ENCODE measurements around the gene CD300LG.
A peak's percentile ranks its signal among the peaks of the same experiment; 100 is the strongest.
"Not testable (repeated sequence)": the region's sequence is repeated elsewhere in the genome, so short reads cannot be mapped to it uniquely, and the experiment has no call there.

CD300LG gene

DNA sequence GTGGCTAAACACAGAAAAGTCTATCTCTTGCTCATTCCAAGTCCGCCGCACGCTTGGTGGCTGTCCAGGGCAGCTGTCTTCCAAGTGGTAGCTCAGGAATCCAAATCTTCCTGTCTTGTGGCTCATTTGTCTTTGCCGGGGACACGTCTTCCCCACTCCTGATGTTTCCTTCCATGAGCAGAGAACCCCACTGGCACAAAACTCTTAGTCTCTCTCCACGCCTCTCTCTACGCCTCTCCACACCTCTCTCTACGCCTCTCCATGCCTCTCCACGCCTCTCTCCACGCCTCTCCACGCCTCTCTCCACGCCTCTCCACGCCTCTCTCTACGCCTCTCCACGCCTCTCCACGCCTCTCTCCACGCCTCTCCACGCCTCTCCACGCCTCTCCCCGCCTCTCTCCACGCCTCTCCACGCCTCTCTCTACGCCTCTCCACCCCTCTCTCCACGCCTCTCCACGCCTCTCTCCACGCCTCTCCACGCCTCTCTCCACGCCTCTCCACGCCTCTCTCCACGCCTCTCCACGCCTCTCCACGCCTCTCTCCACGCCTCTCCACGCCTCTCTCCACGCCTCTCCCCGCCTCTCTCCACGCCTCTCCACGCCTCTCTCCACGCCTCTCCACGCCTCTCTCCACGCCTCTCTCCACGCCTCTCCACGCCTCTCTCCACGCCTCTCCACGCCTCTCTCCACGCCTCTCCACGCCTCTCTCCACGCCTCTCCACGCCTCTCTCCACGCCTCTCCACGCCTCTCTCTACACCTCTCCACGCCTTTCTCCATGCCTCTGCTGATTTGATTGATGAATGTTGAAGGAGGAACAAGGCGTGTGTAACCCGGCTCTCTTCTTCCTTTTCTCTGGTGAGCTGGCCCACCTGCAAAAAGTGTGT, 4.6 kb upstream of the CD300LG start:
- H3K9me3 ChIP-seq (ENCODE audit: insufficient read depth, low read depth, low read length); H3K27ac ChIP-seq (ENCODE audit: low read length); H3K4me3 ChIP-seq (ENCODE audit: low read length); H3K4me1 ChIP-seq (ENCODE audit: insufficient read depth, low read length); H3K9ac ChIP-seq (ENCODE audit: low read depth, low read length); H3K27me3 ChIP-seq (ENCODE audit: insufficient read depth, low read length); H3K36me3 ChIP-seq (ENCODE audit: insufficient read depth, low read depth, low read length): not testable (repeated sequence)

DNA sequence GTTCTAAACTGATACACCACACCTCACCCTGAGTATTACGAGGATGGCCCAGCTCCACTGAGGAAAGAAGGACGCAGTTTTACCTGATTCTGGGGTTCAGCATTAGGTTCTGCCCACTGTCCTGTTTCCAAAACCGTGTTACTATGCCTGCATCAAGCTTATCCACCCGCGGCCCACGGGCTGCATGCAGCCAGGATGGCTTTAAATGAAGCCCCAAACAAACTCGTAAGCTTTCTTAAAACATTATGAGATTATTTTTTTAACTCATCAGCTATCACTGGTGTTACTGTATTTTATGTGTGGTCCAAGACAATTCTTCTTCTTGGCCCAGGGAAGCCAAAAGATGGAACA, 4.0 kb upstream of the CD300LG start:
- H3K9ac ChIP-seq (ENCODE audit: low read depth, low read length) = no peak overlapping the region
- no peak overlapping the region for H3K27ac ChIP-seq (ENCODE audit: low read length)
- H3K9me3 ChIP-seq (ENCODE audit: insufficient read depth, low read depth, low read length) = no peaks in the 10 kb centered on the region
- no peaks in the 10 kb centered on the region for H3K36me3 ChIP-seq (ENCODE audit: insufficient read depth, low read depth, low read length)
- H3K4me1 ChIP-seq (ENCODE audit: insufficient read depth, low read length) = peaks cover 2% of the 10 kb centered on the region; the same call in 1 of the 2 replicates
- 0 out of 2 replicates have a peak, but pooled peaks cover 4% of the 10 kb centered on the region for H3K27me3 ChIP-seq (ENCODE audit: insufficient read depth, low read length)
- H3K4me3 ChIP-seq (ENCODE audit: low read length) = no peak overlapping the region

DNA sequence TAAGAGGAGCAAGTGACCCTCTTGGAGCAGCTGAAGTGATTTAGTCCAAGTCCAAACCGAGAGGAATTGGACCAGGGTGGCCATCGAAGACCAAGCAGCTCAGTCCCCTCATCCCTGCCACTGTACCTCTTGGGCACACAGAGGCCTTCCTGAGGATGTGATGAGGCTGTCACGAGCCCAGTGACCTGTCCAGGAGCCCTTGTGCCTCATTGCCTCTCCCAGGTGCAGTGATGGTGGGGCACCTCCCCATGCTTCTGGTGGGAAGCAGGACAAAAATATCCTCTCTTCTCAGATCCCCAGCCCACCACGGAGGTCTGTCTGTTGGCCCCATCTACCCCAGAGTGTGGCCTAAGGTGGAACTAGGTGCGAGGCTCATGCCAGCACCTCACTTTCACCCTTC, 2.7 kb upstream of the CD300LG start:
- Histone ChIP-seq H3K36me3 (ENCODE audit: insufficient read depth, low read depth, low read length) (no peaks in the 10 kb centered on the region), H3K27ac (ENCODE audit: low read length) (no peak overlapping the region), H3K4me1 (ENCODE audit: insufficient read depth, low read length) (peaks cover 2% of the 10 kb centered on the region; the same call in 1 of the 2 replicates), H3K9me3 (ENCODE audit: insufficient read depth, low read depth, low read length) (no peaks in the 10 kb centered on the region), H3K9ac (ENCODE audit: low read depth, low read length) (no peak overlapping the region), H3K4me3 (ENCODE audit: low read length) (no peak overlapping the region), H3K27me3 (ENCODE audit: insufficient read depth, low read length) (0 out of 2 replicates have a peak, but pooled peaks cover 4% of the 10 kb centered on the region)

DNA sequence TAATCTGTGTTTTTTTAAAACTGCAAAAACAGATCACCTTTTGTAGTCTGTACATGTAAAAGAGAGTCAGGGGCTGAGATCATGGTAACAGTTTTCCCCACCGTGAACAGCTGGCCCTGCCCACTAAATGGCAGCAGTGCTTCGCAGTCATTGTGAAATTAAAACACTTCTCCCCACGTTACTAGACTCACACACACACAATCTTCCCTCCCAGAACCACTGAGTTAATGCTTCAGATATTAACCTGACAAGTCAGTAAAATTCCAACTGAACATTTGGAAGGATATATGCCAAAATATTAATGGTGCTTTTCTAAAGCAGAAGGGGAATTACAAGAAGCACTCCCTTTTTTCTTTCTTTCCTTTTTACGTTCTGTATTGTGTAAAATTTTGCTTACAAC, 1.2 kb upstream of the CD300LG start:
- no peak overlapping the region for H3K9ac ChIP-seq (ENCODE audit: low read depth, low read length)
- no peak overlapping the region for H3K4me3 ChIP-seq (ENCODE audit: low read length)
- peaks cover 2% of the 10 kb centered on the region; the same call in 1 of the 2 replicates for H3K4me1 ChIP-seq (ENCODE audit: insufficient read depth, low read length)
- H3K27me3 ChIP-seq (ENCODE audit: insufficient read depth, low read length) = 0 out of 2 replicates have a peak, but pooled peaks cover 4% of the 10 kb centered on the region
- H3K36me3 ChIP-seq (ENCODE audit: insufficient read depth, low read depth, low read length) = no peaks in the 10 kb centered on the region
- no peaks in the 10 kb centered on the region for H3K9me3 ChIP-seq (ENCODE audit: insufficient read depth, low read depth, low read length)
- no peak overlapping the region for H3K27ac ChIP-seq (ENCODE audit: low read length)

DNA sequence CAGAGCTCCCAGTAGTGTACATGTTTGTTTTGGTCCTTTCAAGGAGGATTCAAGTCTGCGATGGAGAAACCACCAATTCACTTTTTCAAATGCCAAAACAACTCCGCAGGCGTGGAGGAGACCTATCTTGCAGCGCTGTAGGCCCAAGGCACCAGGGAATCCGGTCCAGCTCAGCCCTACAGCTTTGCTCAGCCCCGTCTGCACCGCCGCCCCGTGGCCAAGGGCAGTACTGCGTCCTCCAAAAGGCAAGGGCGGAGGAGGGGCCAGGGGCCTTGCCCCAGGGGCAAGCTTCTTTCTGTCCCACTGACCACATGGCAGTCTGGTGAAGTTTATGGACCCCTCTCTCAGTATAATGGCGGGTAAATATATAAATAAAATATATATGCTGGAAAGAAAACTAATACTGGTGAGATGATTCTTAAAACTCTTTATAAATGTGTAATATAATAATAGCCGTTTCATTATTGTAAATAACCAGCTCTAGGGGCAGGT, 709 bp upstream of the CD300LG start:
- Histone ChIP-seq H3K36me3 (ENCODE audit: insufficient read depth, low read depth, low read length) (no peaks in the 10 kb centered on the region), H3K4me1 (ENCODE audit: insufficient read depth, low read length) (peaks cover 2% of the 10 kb centered on the region; the same call in 1 of the 2 replicates), H3K9ac (ENCODE audit: low read depth, low read length) (no peak overlapping the region), H3K9me3 (ENCODE audit: insufficient read depth, low read depth, low read length) (no peaks in the 10 kb centered on the region), H3K27me3 (ENCODE audit: insufficient read depth, low read length) (0 out of 2 replicates have a peak, but pooled peaks cover 4% of the 10 kb centered on the region), H3K27ac (ENCODE audit: low read length) (no peak overlapping the region), H3K4me3 (ENCODE audit: low read length) (peak overlapping the region; percentile 53; the same call in 1 of the 2 replicates)

DNA sequence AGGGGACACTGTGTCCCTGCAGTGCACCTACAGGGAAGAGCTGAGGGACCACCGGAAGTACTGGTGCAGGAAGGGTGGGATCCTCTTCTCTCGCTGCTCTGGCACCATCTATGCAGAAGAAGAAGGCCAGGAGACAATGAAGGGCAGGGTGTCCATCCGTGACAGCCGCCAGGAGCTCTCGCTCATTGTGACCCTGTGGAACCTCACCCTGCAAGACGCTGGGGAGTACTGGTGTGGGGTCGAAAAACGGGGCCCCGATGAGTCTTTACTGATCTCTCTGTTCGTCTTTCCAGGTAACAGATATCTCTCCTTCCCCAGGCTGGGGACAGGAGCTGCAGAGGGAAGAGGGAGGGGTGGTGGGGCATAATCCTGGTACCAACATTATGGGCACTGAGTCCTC, 1.6 kb downstream of the CD300LG start:
- H3K27me3 ChIP-seq (ENCODE audit: insufficient read depth, low read length) = 0 out of 2 replicates have a peak, but pooled peaks cover 4% of the 10 kb centered on the region
- no peak overlapping the region for H3K4me3 ChIP-seq (ENCODE audit: low read length)
- H3K36me3 ChIP-seq (ENCODE audit: insufficient read depth, low read depth, low read length) = no peaks in the 10 kb centered on the region
- H3K9me3 ChIP-seq (ENCODE audit: insufficient read depth, low read depth, low read length) = no peaks in the 10 kb centered on the region
- H3K4me1 ChIP-seq (ENCODE audit: insufficient read depth, low read length) = peaks cover 2% of the 10 kb centered on the region; the same call in 1 of the 2 replicates
- H3K27ac ChIP-seq (ENCODE audit: low read length) = no peak overlapping the region
- no peak overlapping the region for H3K9ac ChIP-seq (ENCODE audit: low read depth, low read length)

DNA sequence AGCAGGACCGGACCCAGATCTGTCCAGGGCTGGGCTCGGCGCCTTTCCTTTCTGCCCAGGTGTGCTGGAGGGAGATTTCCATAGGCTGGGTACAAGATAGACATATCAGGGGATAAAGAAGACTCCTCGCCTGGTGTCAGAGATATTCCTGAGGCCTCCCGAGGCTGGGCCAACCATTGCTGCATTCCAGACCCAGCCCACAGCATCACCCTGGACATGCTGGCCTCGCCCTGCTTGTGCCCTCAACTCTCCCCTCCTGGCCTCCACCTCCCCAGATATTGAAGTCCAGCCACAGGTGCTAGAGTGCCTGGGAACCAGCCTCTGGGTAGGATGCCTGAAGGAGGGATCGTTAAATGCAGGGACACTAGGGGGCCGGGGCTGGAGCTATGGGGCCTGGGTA, 2.1 kb downstream of the CD300LG start:
- H3K4me1 ChIP-seq (ENCODE audit: insufficient read depth, low read length) = peaks cover 2% of the 10 kb centered on the region; the same call in 1 of the 2 replicates
- H3K4me3 ChIP-seq (ENCODE audit: low read length) = no peak overlapping the region
- H3K27me3 ChIP-seq (ENCODE audit: insufficient read depth, low read length) = 0 out of 2 replicates have a peak, but pooled peaks cover 4% of the 10 kb centered on the region
- H3K27ac ChIP-seq (ENCODE audit: low read length) = no peak overlapping the region
- no peak overlapping the region for H3K9ac ChIP-seq (ENCODE audit: low read depth, low read length)
- no peaks in the 10 kb centered on the region for H3K36me3 ChIP-seq (ENCODE audit: insufficient read depth, low read depth, low read length)
- H3K9me3 ChIP-seq (ENCODE audit: insufficient read depth, low read depth, low read length) = no peaks in the 10 kb centered on the region

DNA sequence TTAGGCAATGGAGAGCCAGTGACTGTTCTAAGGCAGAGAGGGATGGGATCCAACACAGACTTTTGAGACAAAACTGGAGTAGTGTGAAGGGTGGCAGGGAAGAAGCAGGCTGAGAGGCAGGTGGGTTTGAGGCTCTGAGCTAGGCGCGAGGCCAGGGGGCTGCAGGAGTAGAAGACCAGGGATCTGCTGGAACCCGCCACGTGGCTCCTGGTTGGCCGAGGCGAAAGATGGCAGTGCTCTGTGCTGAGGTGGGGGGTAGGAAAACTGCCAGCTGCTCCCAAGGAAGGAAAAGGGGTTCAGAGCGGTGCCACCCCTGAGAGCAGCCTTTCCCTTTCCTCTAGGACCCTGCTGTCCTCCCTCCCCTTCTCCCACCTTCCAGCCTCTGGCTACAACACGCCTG, 5.6 kb downstream of the CD300LG start:
- H3K4me3 ChIP-seq (ENCODE audit: low read length) = no peak overlapping the region
- no peak overlapping the region for H3K27ac ChIP-seq (ENCODE audit: low read length)
- no peaks in the 10 kb centered on the region for H3K36me3 ChIP-seq (ENCODE audit: insufficient read depth, low read depth, low read length)
- H3K9ac ChIP-seq (ENCODE audit: low read depth, low read length) = no peak overlapping the region
- H3K27me3 ChIP-seq (ENCODE audit: insufficient read depth, low read length) = 0 out of 2 replicates have a peak, but pooled peaks cover 2% of the 10 kb centered on the region
- H3K4me1 ChIP-seq (ENCODE audit: insufficient read depth, low read length) = no peaks in the 10 kb centered on the region
- no peaks in the 10 kb centered on the region for H3K9me3 ChIP-seq (ENCODE audit: insufficient read depth, low read depth, low read length)

DNA sequence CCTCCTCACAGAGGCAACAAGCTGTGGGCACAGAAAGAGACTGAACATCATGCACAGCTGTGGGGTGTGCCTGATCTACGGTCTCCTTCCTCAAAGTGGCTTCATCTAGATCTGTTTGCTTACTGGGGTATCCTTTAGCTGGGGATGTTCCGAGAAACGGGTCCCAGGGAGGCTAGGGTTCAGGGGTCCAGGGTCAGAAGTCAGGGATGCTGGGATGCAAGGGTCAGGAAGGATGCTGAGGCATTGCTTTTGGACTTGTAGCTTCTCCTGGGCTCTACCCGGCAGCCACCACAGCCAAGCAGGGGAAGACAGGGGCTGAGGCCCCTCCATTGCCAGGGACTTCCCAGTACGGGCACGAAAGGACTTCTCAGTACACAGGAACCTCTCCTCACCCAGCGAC, 6.6 kb downstream of the CD300LG start:
- Histone ChIP-seq H3K36me3 (ENCODE audit: insufficient read depth, low read depth, low read length) (no peaks in the 10 kb centered on the region), H3K27me3 (ENCODE audit: insufficient read depth, low read length) (no peaks in the 10 kb centered on the region), H3K4me1 (ENCODE audit: insufficient read depth, low read length) (no peaks in the 10 kb centered on the region), H3K27ac (ENCODE audit: low read length) (no peak overlapping the region), H3K9me3 (ENCODE audit: insufficient read depth, low read depth, low read length) (no peaks in the 10 kb centered on the region), H3K4me3 (ENCODE audit: low read length) (no peak overlapping the region), H3K9ac (ENCODE audit: low read depth, low read length) (no peak overlapping the region)

DNA sequence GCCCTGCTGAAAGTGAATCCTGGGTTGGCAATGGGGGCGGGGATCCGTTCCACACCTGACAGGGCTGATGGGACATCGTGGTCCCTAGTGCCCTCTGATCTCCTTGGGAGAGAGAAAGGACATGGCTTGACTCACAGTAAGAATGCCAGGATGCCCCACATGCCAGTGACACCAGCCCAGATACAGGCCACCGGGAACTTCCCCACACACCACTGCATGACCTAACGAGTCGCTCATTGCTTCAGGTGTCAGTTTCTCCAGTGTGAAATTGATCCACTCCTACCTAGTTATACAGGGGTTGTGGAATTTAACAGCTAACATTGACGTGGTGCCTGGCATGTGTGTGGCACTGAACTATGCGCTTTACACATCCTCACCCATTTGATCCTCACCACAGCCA, 7.5 kb downstream of the CD300LG start:
- Histone ChIP-seq H3K27ac (ENCODE audit: low read length) (no peak overlapping the region), H3K27me3 (ENCODE audit: insufficient read depth, low read length) (no peaks in the 10 kb centered on the region)

DNA sequence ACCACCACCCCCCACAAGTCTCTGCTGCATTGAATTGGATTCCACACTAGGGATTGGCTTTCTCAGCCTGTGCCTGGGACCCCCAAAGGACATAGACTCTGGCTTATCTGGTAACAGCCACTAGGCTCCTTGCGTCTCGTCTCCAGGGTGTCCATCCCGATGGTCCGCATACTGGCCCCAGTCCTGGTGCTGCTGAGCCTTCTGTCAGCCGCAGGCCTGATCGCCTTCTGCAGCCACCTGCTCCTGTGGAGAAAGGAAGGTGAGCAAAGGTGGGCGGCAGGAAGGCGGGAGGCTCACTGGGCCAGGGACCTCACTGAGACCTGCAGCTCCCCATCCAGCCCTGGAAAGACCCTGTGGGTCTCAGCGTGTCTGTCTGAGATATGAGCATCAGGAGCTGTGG, 8.1 kb downstream of the CD300LG start:
- Histone ChIP-seq H3K27me3 (ENCODE audit: insufficient read depth, low read length) (no peaks in the 10 kb centered on the region), H3K9ac (ENCODE audit: low read depth, low read length) (no peak overlapping the region), H3K9me3 (ENCODE audit: insufficient read depth, low read depth, low read length) (no peaks in the 10 kb centered on the region), H3K4me1 (ENCODE audit: insufficient read depth, low read length) (no peaks in the 10 kb centered on the region), H3K27ac (ENCODE audit: low read length) (no peak overlapping the region), H3K36me3 (ENCODE audit: insufficient read depth, low read depth, low read length) (no peaks in the 10 kb centered on the region), H3K4me3 (ENCODE audit: low read length) (no peak overlapping the region)

More for the DNA sequence above, 7.5 kb downstream of the CD300LG start:
- H3K4me1 ChIP-seq (ENCODE audit: insufficient read depth, low read length) = no peaks in the 10 kb centered on the region
- H3K36me3 ChIP-seq (ENCODE audit: insufficient read depth, low read depth, low read length) = no peaks in the 10 kb centered on the region
- no peaks in the 10 kb centered on the region for H3K9me3 ChIP-seq (ENCODE audit: insufficient read depth, low read depth, low read length)
- H3K4me3 ChIP-seq (ENCODE audit: low read length) = no peak overlapping the region
- H3K9ac ChIP-seq (ENCODE audit: low read depth, low read length) = no peak overlapping the region

DNA sequence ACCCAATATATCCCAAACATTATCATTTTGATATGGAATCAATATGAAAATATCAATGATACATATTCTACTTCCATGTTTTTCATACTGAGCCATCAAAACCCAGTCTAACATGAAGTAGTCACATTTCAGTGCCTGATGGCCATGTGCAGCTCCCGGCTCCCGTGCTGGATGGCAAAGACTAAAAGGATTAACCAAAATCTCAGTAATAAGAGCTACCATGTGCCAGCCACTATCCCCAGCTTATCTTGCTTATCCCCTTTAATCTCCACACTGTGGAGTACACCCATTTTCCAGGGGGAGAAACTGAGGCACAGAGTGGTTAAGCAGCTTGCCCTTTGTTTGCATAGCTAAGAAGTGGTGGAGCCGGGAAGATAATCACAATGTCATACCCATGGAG, 9.2 kb downstream of the CD300LG start:
- Histone ChIP-seq H3K4me1 (ENCODE audit: insufficient read depth, low read length) (no peaks in the 10 kb centered on the region), H3K27me3 (ENCODE audit: insufficient read depth, low read length) (no peaks in the 10 kb centered on the region), H3K4me3 (ENCODE audit: low read length) (no peak overlapping the region), H3K27ac (ENCODE audit: low read length) (no peak overlapping the region), H3K9me3 (ENCODE audit: insufficient read depth, low read depth, low read length) (no peaks in the 10 kb centered on the region), H3K36me3 (ENCODE audit: insufficient read depth, low read depth, low read length) (no peaks in the 10 kb centered on the region), H3K9ac (ENCODE audit: low read depth, low read length) (no peak overlapping the region)

All from iPS-20b (cell line).